ENCODE data around the gene STARD13.

Gene STARD13

DNA sequence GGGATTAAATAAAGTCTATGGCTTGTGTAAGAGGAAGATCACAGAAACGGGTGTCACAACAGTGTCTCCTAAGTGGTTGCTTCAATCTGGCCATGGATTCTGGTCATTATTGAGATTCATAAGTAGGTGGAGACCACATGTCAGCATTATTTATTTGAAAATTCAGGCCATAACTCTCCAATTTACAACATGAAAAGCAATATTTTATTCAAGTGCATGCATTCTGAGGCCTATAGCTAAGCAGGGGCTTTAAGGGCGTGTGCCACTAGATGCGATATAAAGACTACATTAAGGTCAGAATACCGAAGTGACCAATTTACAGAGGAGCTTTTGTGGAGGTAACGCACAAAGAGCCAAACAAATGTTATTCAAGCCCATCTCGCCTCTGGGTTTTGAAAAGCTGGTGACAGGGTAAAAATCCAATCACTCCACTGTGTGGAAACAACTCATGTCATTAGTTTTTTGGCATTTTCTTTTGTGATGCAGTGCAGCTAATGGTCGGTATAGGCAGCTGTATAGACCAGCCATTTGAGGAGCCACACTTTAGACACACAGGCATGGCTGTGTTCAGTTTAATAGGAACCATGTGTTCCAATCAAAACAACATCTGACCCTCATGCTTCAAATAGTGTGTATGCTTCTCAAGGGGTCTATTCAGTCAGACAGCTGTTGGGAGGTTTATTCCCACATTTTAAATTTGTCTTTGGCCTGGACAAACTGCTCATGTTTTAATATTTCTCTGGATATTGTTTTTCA, 145.6 kb downstream of the STARD13 start:
- in situ Hi-C loops (cut with HindIII; ENCODE audit: low pct_ligation_motif_present, low sequenced_read_pairs): no loop called here
- Histone ChIP-seq H3K4me3 (ENCODE audit: low read depth, low read length) (no peak overlapping the region), H3K27ac (no peak overlapping the region), H3K27me3 (replicated peaks) (no peaks in the 10 kb centered on the region), H3K36me3 (replicated peaks) (peaks cover 70% of the 10 kb centered on the region)
- DNase-seq: no peak
- TF ChIP-seq, protein P1, sequence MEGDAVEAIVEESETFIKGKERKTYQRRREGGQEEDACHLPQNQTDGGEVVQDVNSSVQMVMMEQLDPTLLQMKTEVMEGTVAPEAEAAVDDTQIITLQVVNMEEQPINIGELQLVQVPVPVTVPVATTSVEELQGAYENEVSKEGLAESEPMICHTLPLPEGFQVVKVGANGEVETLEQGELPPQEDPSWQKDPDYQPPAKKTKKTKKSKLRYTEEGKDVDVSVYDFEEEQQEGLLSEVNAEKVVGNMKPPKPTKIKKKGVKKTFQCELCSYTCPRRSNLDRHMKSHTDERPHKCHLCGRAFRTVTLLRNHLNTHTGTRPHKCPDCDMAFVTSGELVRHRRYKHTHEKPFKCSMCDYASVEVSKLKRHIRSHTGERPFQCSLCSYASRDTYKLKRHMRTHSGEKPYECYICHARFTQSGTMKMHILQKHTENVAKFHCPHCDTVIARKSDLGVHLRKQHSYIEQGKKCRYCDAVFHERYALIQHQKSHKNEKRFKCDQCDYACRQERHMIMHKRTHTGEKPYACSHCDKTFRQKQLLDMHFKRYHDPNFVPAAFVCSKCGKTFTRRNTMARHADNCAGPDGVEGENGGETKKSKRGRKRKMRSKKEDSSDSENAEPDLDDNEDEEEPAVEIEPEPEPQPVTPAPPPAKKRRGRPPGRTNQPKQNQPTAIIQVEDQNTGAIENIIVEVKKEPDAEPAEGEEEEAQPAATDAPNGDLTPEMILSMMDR (IDR thresholded peaks at IDR 0.05; ENCODE audit: low read depth, low read length, missing control alignments): no peak

DNA sequence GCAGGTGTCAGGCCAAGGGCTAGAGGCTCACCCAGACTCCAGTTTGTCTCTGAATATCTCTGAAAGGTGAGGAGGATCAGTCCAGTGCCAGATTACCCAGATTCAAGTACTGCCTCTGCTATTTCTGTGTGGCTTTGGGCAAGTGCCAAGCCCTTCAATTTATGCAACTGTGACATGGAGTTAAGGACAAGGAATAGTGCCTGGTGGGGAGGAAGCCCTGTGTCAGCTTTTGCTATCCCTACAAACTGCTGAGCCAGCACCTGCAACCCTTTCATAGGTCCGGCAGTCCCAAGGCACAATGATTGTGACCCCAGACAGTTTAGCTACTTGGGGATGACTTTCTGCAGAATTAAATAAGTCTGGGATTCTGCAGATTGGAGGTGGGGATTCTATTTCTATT, 146.4 kb downstream of the STARD13 start:
- no peaks in the 10 kb centered on the region for H3K27me3 ChIP-seq (replicated peaks)
- no peak for DNase-seq
- TF ChIP-seq, protein P1 (IDR thresholded peaks at IDR 0.05; ENCODE audit: low read depth, low read length, missing control alignments): no peak
- H3K36me3 ChIP-seq (replicated peaks): peaks cover 73% of the 10 kb centered on the region
- in situ Hi-C loops (cut with HindIII; ENCODE audit: low pct_ligation_motif_present, low sequenced_read_pairs): no loop called here
- no peak overlapping the region for H3K4me3 ChIP-seq (ENCODE audit: low read depth, low read length)
- no peak overlapping the region for H3K27ac ChIP-seq

DNA sequence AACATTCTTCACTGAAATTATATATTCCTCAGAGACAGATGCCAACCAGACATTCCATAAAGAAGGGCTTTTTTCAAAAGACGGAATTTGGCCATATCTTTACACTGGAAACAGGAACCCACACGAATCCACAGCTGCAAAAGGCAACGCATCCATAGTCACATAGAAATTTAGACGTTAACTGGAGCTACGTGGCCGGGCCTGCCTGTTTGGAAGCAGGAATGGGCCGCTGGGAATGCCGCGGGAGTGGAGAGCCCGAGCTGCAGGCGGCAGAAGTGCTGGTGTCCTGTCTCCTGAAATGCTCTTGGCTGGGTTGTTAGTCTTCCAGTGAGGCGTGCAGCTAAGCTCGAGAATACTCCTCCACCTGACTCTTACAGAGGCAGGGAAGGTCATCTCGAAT, 147.1 kb downstream of the STARD13 start:
- Histone ChIP-seq H3K4me3 (ENCODE audit: low read depth, low read length) (no peak overlapping the region), H3K27ac (no peak overlapping the region), H3K36me3 (replicated peaks) (peaks cover 79% of the 10 kb centered on the region), H3K27me3 (replicated peaks) (no peaks in the 10 kb centered on the region)
- TF ChIP-seq, protein P1 (IDR thresholded peaks at IDR 0.05; ENCODE audit: low read depth, low read length, missing control alignments): no peak
- no peak for DNase-seq
- in situ Hi-C loops (cut with HindIII; ENCODE audit: low pct_ligation_motif_present, low sequenced_read_pairs): no loop called here

DNA sequence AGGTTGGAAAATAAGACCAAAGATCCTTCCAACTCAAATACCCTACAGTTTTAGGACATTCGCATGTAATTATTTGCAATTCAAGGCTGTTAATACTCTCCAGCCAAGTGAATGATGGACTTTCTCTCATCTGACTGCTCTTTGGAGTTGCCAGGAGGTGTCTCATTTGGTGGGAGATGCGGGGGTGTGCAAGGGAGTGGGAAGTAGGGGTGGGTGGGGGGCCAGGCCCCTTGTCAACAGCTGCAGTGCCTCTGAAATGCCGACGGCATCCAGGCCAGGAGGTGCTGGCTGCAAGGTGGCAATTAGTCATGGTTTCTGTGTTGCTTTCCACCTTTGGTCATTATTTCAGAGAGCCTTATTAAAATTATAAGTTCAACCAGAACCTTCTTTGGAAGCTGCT, 147.8 kb downstream of the STARD13 start:
- H3K4me3 ChIP-seq (ENCODE audit: low read depth, low read length): no peak overlapping the region
- in situ Hi-C loops (cut with HindIII; ENCODE audit: low pct_ligation_motif_present, low sequenced_read_pairs): no loop called here
- H3K27ac ChIP-seq: no peak overlapping the region
- TF ChIP-seq, protein P1 (IDR thresholded peaks at IDR 0.05; ENCODE audit: low read depth, low read length, missing control alignments): no peak
- peaks cover 75% of the 10 kb centered on the region for H3K36me3 ChIP-seq (replicated peaks)
- H3K27me3 ChIP-seq (replicated peaks): no peaks in the 10 kb centered on the region
- no peak for DNase-seq

DNA sequence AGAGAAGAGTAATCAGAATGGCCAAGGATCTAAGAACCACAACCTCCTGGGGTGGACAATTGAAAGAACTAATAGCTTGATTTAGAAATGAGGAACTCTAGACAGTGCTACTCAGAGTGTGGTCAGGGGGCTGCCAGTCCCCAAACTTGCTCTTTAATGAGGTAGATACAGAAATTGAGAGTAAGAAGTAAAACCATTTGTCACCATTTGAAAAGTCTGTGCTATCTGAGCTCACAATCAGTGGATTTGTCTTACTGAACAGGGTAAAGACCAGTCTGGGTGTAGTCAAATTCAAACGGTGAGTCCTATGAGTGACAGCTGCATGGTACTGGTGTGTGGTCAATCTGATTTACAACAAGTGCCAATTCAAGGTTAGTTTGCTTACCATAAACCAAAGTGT, 150.5 kb downstream of the STARD13 start:
- H3K4me3 ChIP-seq (ENCODE audit: low read depth, low read length): no peak overlapping the region
- DNase-seq: no peak
- no peak overlapping the region for H3K27ac ChIP-seq
- TF ChIP-seq, protein P1 (IDR thresholded peaks at IDR 0.05; ENCODE audit: low read depth, low read length, missing control alignments): no peak
- in situ Hi-C loops (cut with HindIII; ENCODE audit: low pct_ligation_motif_present, low sequenced_read_pairs): no loop called here
- H3K27me3 ChIP-seq (replicated peaks): no peaks in the 10 kb centered on the region
- H3K36me3 ChIP-seq (replicated peaks): peaks cover 70% of the 10 kb centered on the region

DNA sequence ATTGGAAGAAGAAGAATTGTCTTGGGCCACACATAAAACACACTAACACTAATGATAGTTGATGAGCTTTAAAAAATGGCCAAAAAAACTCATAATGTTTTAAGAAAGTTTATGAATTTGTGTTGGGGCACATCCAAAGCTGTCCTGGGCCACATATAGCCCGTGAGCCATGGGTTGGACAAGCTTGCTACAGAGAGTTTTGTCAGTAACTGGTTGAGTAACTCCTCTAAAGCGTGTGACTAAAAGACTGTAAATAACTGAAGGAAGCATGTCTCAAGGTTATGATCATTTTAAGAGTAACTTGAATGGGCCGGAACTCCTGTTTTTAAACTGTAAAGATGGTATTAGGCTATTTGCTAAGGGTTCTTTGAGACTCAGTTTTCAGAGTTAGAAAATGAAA, 151.3 kb downstream of the STARD13 start:
- DNase-seq: no peak
- TF ChIP-seq, protein P1 (IDR thresholded peaks at IDR 0.05; ENCODE audit: low read depth, low read length, missing control alignments): no peak
- Histone ChIP-seq H3K4me3 (ENCODE audit: low read depth, low read length) (no peak overlapping the region), H3K27ac (no peak overlapping the region), H3K36me3 (replicated peaks) (peaks cover 70% of the 10 kb centered on the region), H3K27me3 (replicated peaks) (no peaks in the 10 kb centered on the region)
- in situ Hi-C loops (cut with HindIII; ENCODE audit: low pct_ligation_motif_present, low sequenced_read_pairs): no loop called here
